GM11168 (cell line): Measurements from ENCODE around the gene TPSB2.

Source experiments
- in situ Hi-C: fragments of 300-500 bp; cut with MboI; formaldehyde crosslinking; loops from one replicate; pipeline ENCODE4 v1.12.0; 2022; ENCODE audit warnings: low sequenced_read_pairs; ENCODE audit not compliant: unreplicated experiment

The TPSB2 gene

GRCh38 chr16:1222553-1223354 is 7.2 kb downstream of the TPSB2 start:
- in situ Hi-C loops: no loop called here

GRCh38 chr16:1221628-1222552 is 8.1 kb downstream of the TPSB2 start:
- in situ Hi-C loops: no loop called here

- in situ Hi-C loops: no loop called here
Measured at GRCh38 chr16:1220841-1221627, 8.9 kb downstream of the TPSB2 start.

GRCh38 chr16:1220098-1220728 is 9.8 kb downstream of the TPSB2 start:
- in situ Hi-C loops: no loop called here

GRCh38 chr16:1218930-1219611 is 10.9 kb downstream of the TPSB2 start:
- in situ Hi-C loops: no loop called here

GRCh38 chr16:1218061-1218929 is 11.7 kb downstream of the TPSB2 start:
- in situ Hi-C loops: no loop called here

GRCh38 chr16:1217526-1217925 is 12.5 kb downstream of the TPSB2 start:
- in situ Hi-C loops: no loop called here

GRCh38 chr16:1216681-1217400 is 13.1 kb downstream of the TPSB2 start:
- in situ Hi-C loops: no loop called here

- in situ Hi-C loops: no loop called here
Measured at GRCh38 chr16:1216296-1216619, 13.7 kb downstream of the TPSB2 start.

- in situ Hi-C loops: no loop called here
Measured at GRCh38 chr16:1215574-1216295, 14.2 kb downstream of the TPSB2 start.

GRCh38 chr16:1214719-1215118 is 15.3 kb downstream of the TPSB2 start:
- in situ Hi-C loops: no loop called here

- in situ Hi-C loops: no loop called here
Measured at GRCh38 chr16:1213796-1214372, 16.1 kb downstream of the TPSB2 start.

GRCh38 chr16:1213231-1213630 is 16.8 kb downstream of the TPSB2 start:
- in situ Hi-C loops: no loop called here

GRCh38 chr16:1212616-1213194 is 17.3 kb downstream of the TPSB2 start:
- in situ Hi-C loops: no loop called here

GRCh38 chr16:1211451-1212268 is 18.3 kb downstream of the TPSB2 start:
- in situ Hi-C loops: no loop called here

GRCh38 chr16:1210461-1210860 is 19.5 kb downstream of the TPSB2 start:
- in situ Hi-C loops: no loop called here
